OCI-LY1 (cell line): Measurements from ENCODE around the gene CCND1.

Source experiments
- H2AFZ ChIP-seq: fragments of 200-600 bp; sonication (generic), shearing (Covaris generic); 2 replicates; pipeline ENCODE4 v1.6.0; 2014; ENCODE audit warnings: antibody characterized with exemption, mild to moderate bottlenecking, low read length
- H3F3A ChIP-seq: fragments of 200-600 bp; sonication (generic), shearing (Covaris generic); 2 replicates; pipeline ENCODE4 v1.6.0; 2014; ENCODE audit warnings: mild to moderate bottlenecking, antibody characterized with exemption, low read length, moderate library complexity; ENCODE audit not compliant: insufficient read depth
- H3K27ac ChIP-seq: fragments of 200-600 bp; sonication (generic); 2 replicates; pipeline ENCODE4 v1.5.1; 2014; ENCODE audit warnings: low read length, mixed run types, mild to moderate bottlenecking, low read depth; ENCODE audit not compliant: poor library complexity, severe bottlenecking
- H3K27me3 ChIP-seq: fragments of 200-600 bp; sonication (generic); 2 replicates; pipeline ENCODE4 v1.6.0; 2014; ENCODE audit warnings: antibody characterized with exemption, mild to moderate bottlenecking, low read length, moderate library complexity; ENCODE audit not compliant: insufficient read depth
- H3K36me3 ChIP-seq: fragments of 200-600 bp; sonication (generic); 2 replicates; pipeline ENCODE4 v1.6.1; 2014; ENCODE audit warnings: mild to moderate bottlenecking, antibody characterized with exemption, low read length, moderate library complexity, mixed read lengths; ENCODE audit not compliant: insufficient read depth
- H3K4me1 ChIP-seq: fragments of 200-600 bp; sonication (generic); 2 replicates; pipeline ENCODE4 v1.5.1; 2014; ENCODE audit warnings: mild to moderate bottlenecking, low read length, moderate library complexity; ENCODE audit not compliant: insufficient read depth, severe bottlenecking
- H3K4me2 ChIP-seq: fragments of 200-600 bp; sonication (generic), shearing (Covaris generic); 2 replicates; pipeline ENCODE4 v1.6.1; 2014; ENCODE audit warnings: low read length
- H3K4me3 ChIP-seq: fragments of 200-600 bp; sonication (generic); 2 replicates; pipeline ENCODE4 v1.5.1; 2014; ENCODE audit warnings: low read length, low read depth, mild to moderate bottlenecking, mixed read lengths; ENCODE audit not compliant: poor library complexity, severe bottlenecking
- H3K79me2 ChIP-seq: fragments of 200-600 bp; shearing (Covaris generic); 2 replicates; pipeline ENCODE4 v1.6.1; 2016; ENCODE audit warnings: mixed run types, low read length, mixed read lengths; ENCODE audit not compliant: insufficient read depth
- H3K9ac ChIP-seq: fragments of 200-600 bp; sonication (generic), shearing (Covaris generic); 2 replicates; pipeline ENCODE4 v1.6.1; 2014; ENCODE audit warnings: mild to moderate bottlenecking, low read length, mixed read lengths
- H3K9me2 ChIP-seq: fragments of 200-600 bp; sonication (generic), shearing (Covaris generic); 2 replicates; pipeline ENCODE4 v1.6.1; 2014; ENCODE audit warnings: low read depth, mild to moderate bottlenecking, low read length, mixed read lengths
- H3K9me3 ChIP-seq: fragments of 200-600 bp; shearing (Covaris generic); 2 replicates; pipeline ENCODE4 v1.6.1; 2014; ENCODE audit warnings: low read length, mixed read lengths
- H4K20me1 ChIP-seq: fragments of 200-600 bp; sonication (generic), shearing (Covaris generic); 2 replicates; pipeline ENCODE4 v1.6.0; 2016; ENCODE audit warnings: mild to moderate bottlenecking, low read length; ENCODE audit not compliant: insufficient read depth
- CTCF ChIP-seq: fragments of 200-600 bp; sonication (generic), shearing (Covaris generic); IDR thresholded peaks from 2 replicates; pipeline ENCODE4 v1.5.1; 2017; ENCODE audit warnings: mild to moderate bottlenecking, antibody characterized with exemption, low read length, moderate library complexity, mixed read lengths
- EZH2 ChIP-seq: fragments of 200-600 bp; sonication (generic), shearing (Covaris generic); IDR thresholded peaks from 2 replicates; pipeline ENCODE4 v1.8.0; 2017; ENCODE audit warnings: borderline replicate concordance, mixed run types, mild to moderate bottlenecking, antibody characterized with exemption, low read length, moderate library complexity, mixed read lengths

Gene CCND1

GRCh38 chr11:69691463-69691862, 50.5 kb downstream of the CCND1 start:
- Histone ChIP-seq H3K36me3 (no peaks in the 10 kb centered on the region), H3K27ac (no peak overlapping the region), H3K4me3 (no peak overlapping the region), H2AFZ (no peak overlapping the region), H4K20me1 (no peaks in the 10 kb centered on the region), H3K27me3 (no peaks in the 10 kb centered on the region; the same call in 1 of the 2 replicates), H3K4me2 (no peak overlapping the region), H3K79me2 (no peaks in the 10 kb centered on the region), H3K9ac (no peak overlapping the region), H3F3A (no peaks in the 10 kb centered on the region), H3K9me2 (no peaks in the 10 kb centered on the region), H3K4me1 (no peaks in the 10 kb centered on the region), H3K9me3 (no peaks in the 10 kb centered on the region)
- TF ChIP-seq CTCF, result no peak
- TF ChIP-seq EZH2, result no peak

DNA sequence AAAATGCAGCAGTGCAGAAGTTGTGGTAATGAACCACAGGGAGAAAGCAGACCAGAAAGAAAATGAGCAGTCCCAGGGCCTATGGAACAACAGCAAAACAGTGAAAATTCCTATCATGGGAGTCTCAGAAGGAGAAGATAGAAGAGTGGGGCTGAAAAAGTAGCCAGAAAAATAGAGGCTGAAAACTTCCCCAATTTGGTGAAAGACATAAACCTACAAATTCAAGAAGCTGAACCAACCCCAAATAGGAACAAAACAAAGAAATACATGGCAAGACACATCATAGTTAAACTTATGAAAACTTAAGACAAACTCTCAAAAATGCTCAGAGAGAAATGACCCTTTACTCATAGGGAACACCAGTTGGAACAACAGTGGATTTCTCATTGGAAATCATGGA, 51.5 kb downstream of the CCND1 start:
- Histone ChIP-seq H3F3A (no peaks in the 10 kb centered on the region), H3K9ac (no peak overlapping the region), H3K27ac (no peak overlapping the region), H3K4me2 (no peak overlapping the region), H3K79me2 (no peaks in the 10 kb centered on the region), H3K27me3 (no peaks in the 10 kb centered on the region; the same call in 1 of the 2 replicates), H3K4me1 (no peaks in the 10 kb centered on the region), H3K9me2 (no peaks in the 10 kb centered on the region), H4K20me1 (no peaks in the 10 kb centered on the region), H3K4me3 (no peak overlapping the region), H2AFZ (no peak overlapping the region), H3K36me3 (no peaks in the 10 kb centered on the region), H3K9me3 (no peaks in the 10 kb centered on the region)
- no peak for TF ChIP-seq CTCF
- no peak for TF ChIP-seq EZH2

GRCh38 chr11:69694781-69695180, 53.8 kb downstream of the CCND1 start:
- no peaks in the 10 kb centered on the region; the same call in 1 of the 2 replicates for H3K27me3 ChIP-seq

More at GRCh38 chr11:69694781-69695180, 53.8 kb downstream of the CCND1 start:
- Histone ChIP-seq H3K9me3 (no peaks in the 10 kb centered on the region), H2AFZ (no peak overlapping the region), H3K79me2 (no peaks in the 10 kb centered on the region), H3K4me3 (no peak overlapping the region), H3K27ac (no peak overlapping the region), H3K4me1 (no peaks in the 10 kb centered on the region), H3F3A (no peaks in the 10 kb centered on the region), H3K9me2 (no peaks in the 10 kb centered on the region), H3K36me3 (no peaks in the 10 kb centered on the region), H4K20me1 (no peaks in the 10 kb centered on the region), H3K4me2 (no peak overlapping the region), H3K9ac (no peak overlapping the region)
- TF ChIP-seq CTCF, result no peak
- no peak for TF ChIP-seq EZH2
